HG02884 (cell line): ENCODE measurements around the gene MPPED1.

Experiments
- ATAC-seq: cut with Tn5 transposase; IDR thresholded peaks from one replicate; pipeline ENCODE4 v1.9.1; 2021; ENCODE audit warnings: mild to moderate bottlenecking, moderate library complexity; ENCODE audit not compliant: unreplicated experiment

Gene MPPED1

DNA sequence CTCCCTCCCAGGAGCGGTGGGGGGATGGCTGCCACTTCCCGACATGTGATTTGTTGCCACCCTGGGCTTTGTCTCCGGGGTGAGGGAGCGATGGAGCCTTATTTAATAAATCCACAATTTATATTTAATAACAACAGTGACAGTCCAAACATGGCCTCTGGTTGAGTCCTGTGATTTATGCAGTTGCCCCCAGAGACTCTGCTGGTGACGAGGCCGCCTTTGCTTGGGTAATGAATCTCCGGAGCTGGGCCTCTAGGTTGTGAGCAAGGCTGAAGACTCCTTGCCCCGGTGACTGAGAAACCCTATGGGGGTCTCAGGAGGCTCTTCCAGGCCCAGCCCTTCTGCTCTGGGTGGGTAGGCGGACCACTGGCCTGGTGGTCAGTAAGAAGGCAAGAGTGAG is 16.7 kb downstream of the MPPED1 start:
- no peak for ATAC-seq

GRCh38 chr22:43429426-43429825 is 17.6 kb downstream of the MPPED1 start:
- ATAC-seq, result no peak

GRCh38 chr22:43431808-43432554 is 20.2 kb downstream of the MPPED1 start:
- ATAC-seq, result no peak

DNA sequence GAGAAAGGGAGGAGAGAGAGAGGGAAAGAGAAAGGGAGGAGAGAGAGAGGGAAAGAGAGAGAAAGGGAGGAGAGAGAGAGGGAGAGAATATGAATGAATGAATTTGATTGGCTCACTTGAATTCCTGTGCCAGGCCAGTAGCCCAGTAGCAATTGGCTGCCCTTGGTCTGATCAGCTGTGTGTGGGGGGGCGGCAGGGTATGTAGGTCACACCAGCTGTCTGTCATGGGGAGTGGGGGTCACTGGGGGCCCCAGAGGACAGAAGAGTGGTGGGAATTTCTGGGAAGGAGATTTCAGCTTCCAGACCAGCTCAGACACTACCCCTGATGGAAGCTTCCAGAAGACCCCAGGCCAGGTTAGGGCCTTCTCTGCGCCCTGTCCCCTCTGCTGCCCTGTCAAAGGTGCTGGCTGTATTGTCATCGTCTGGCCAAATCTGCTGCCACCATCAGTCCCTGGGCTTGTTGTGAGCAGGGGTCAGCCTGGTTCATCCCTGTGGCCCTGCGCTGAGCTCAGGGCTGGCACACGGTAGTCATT is 21.1 kb downstream of the MPPED1 start:
- no peak for ATAC-seq

- no peak for ATAC-seq
These were observed 21.8 kb downstream of the MPPED1 start for GRCh38 chr22:43433451-43434274.

- no peak for ATAC-seq
These were observed 22.6 kb downstream of the MPPED1 start for GRCh38 chr22:43434275-43434927.

GRCh38 chr22:43434928-43435311 is 23.1 kb downstream of the MPPED1 start:
- ATAC-seq, result no peak

GRCh38 chr22:43435851-43436811 is 24.3 kb downstream of the MPPED1 start:
- ATAC-seq, result no peak

DNA sequence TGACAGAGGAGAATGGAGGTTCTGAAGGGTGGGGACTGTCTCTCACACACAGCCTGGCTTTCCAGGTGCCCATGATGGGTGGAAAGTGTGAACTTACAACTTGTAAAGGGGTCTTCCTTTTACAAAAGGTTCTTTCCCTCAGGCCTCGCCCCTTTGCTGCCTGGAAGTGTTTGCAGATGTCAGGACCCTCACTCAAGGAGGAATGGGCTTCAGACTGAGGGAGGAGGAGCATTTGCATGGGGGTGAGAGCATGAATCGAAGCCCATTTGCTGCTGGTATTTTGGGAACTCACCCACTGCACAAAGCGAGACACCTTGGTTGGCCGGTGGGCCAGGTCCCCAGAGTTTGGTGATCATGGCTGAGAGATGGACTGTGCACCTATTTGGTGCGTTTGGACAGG is 25.1 kb downstream of the MPPED1 start:
- ATAC-seq, result no peak

GRCh38 chr22:43437871-43438475 is 26.2 kb downstream of the MPPED1 start:
- ATAC-seq, result no peak

GRCh38 chr22:43438666-43439347 is 27.0 kb downstream of the MPPED1 start:
- no peak for ATAC-seq

DNA sequence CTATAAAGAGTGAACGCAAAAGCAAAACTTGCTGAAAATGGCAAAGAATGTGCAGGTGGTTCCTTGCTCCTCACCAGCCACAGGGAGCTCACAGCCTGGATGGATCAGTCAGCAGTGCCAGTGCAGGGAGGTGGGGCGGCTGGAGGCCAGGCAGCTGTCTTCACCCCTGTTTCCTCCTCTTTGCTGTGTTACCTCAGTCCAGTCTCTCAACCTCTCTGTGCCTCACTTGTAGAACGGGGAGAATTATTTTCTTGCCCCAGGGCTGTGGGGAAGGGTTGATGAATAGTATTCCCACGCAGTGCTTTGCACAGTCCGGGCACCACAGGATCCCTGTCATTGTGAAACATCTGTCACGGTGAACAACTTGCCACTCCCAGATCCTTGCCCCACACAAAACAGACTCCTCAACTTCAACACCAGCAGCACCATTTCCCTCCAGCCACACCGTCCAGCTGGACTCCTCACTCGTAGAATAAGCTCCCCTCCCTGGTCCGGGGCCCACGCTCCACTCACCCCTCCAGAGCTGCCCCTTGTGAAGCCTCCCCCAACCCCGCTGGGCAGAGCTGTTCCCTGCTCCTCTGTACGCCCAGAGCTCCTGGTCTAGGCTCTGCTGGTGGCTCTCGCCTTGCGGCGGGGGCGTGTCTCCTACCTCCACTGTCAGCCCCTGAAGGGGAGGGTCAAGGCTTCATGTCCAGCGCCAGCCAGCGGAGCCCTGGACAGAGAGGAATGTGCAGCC is 27.7 kb downstream of the MPPED1 start:
- ATAC-seq, result no peak

DNA sequence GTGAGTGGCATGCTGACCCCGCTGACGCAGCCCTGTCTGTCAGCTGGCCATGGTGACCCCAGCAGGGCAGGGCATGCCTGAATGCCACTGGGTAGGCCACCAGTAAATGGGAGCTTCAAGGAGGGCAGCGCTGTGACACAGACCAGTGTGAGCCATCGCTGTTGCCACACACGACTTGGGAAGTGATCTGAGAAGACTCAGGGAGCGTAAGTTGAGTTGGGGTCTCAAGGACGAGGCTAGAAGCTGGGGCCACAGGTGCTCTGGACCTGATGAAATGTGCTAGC is 28.2 kb downstream of the MPPED1 start:
- no peak for ATAC-seq

GRCh38 chr22:43440556-43440955 is 28.7 kb downstream of the MPPED1 start:
- no peak for ATAC-seq

GRCh38 chr22:43441216-43441615 is 29.4 kb downstream of the MPPED1 start:
- no peak for ATAC-seq

DNA sequence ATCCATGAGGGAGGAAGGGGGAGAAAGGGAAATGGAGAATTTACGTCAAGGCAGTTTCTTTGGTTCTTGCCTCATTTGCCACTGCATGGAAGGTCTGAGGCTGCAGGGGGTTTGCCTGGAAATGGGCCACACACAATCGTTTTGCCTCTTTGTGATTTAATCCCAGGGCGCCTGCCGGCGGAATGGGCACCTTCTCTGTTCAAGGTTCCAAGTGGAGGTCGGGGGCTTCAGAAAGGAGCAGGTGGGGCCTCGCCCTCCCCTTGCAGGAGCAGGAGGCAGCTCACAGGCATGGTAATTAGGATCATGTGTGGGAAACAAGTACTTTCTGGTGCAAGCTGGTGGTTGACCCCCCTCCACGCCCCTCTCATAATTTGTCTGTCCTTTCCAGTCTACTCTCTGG is 29.9 kb downstream of the MPPED1 start:
- ATAC-seq, result no peak

DNA sequence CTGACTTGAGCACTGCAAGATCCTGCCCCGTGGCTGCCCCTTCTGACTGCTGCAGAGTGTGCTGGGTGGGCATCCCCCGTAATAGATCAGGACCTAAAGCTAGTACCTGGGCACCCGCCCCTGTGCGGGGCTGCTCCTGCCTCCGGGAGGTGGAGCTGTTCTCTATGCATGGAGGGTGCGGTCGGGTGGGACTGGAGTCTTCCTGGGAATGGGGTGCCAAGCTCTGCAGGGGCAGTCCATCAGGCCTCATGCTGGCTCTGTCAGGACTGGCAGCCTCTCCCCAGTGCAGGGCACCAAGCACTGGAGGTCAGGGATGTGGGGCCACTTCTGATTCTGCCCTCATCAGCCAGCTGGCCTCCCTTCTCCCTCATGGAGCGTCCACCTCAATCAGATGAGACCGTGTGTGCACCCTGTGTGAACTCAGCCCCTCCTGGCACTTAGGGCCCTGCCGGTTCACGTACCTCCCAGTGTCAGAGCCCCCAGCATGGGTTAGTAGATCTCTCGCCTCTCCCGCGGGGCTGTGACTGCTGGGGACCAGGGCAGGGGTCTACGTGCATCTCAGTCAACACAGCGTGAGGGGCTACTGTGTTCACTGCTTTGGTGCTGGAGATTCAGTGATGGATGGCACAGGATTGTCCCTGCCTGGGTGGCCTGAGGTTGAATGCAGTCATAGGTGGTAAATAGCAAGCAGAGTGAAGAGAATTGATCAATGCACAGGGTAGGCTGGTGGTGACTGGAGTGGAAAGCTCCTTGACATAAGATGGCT is 30.8 kb downstream of the MPPED1 start:
- ATAC-seq, result no peak

- no peak for ATAC-seq
These were observed 31.3 kb downstream of the MPPED1 start for GRCh38 chr22:43443152-43443471.
